GM18508 (cell line): ENCODE data around the gene RPP40.

Source experiments
- ATAC-seq: cut with Tn5 transposase; IDR thresholded peaks from one replicate; pipeline ENCODE4 v1.9.1; 2021; ENCODE audit warnings: moderate number of reproducible peaks; ENCODE audit not compliant: insufficient read depth, unreplicated experiment

Gene RPP40

DNA sequence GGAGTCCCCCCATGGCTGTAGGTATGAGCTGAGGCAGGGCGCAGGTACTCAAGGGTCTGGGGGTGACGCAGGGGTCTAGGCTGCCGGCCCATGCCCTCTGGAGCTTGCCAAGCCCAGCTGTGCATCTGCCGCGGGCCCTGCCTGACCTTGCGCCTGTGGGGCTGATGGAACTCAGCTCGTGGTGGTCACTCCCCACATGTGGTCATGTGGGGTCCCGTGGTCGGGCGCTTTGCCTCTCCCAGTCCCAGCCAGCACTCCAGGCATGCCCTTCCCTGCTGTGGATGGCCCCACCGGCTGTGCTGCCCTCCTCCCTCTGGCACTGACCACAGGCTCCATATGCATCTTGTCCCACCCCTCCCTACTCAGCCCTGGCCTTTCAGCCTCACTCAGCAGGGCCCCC, 57.3 kb downstream of the RPP40 start:
- no peak for ATAC-seq
